ENCODE results near the gene FADS2. TPM values are rescaled to one million over a fixed set of nuclear protein-coding genes. Genes with fewer than 3 reads are reported as not detected.

FADS2 gene
- total and polyA plus RNA-seq, 7 donors, result 3.6 to 50.2 (median 21.7) TPM

GRCh38 chr11:61800331-61801281, 27.5 kb upstream of the FADS2 start:
- WGBS, 2 donors, result 73 to 91% methylated on average over 3 of the region's 3 CpGs
- Histone ChIP-seq H3K27me3 (no peaks in the 10 kb centered on the region), H3K27ac (no peak overlapping the region), H3K9me3 (no peaks in the 10 kb centered on the region), H3K4me1 (peaks cover 0 to 6% (median 5%) of the 10 kb centered on the region in 4 donors), H3K4me3 (no peak overlapping the region), H3K36me3 (peaks cover 0 to 47% (median 3%) of the 10 kb centered on the region in 4 donors)
- TF ChIP-seq POLR2A (IDR thresholded peaks at IDR 0.05) (no peak), POLR2AphosphoS5 (IDR thresholded peaks at IDR 0.05) (no peak), EP300 (IDR thresholded peaks at IDR 0.05) (no peak), CTCF (IDR thresholded peaks at IDR 0.05) (no peak)
- intact Hi-C loops (cut with DNase I), result no loop called here
- DNase-seq, result no peak

GRCh38 chr11:61802605-61803004, 25.5 kb upstream of the FADS2 start:
- Histone ChIP-seq H3K27ac (no peak overlapping the region), H3K27me3 (no peaks in the 10 kb centered on the region), H3K4me3 (no peak overlapping the region), H3K9me3 (no peaks in the 10 kb centered on the region), H3K36me3 (peaks cover 0 to 59% (median 3%) of the 10 kb centered on the region in 4 donors), H3K4me1 (peaks cover 0 to 3% (median 2%) of the 10 kb centered on the region in 4 donors)
- intact Hi-C loops (cut with DNase I), result no loop called here
- DNase-seq, result no peak
- 92 to 93% methylated on average over 6 of the region's 6 CpGs for WGBS, 2 donors
- TF ChIP-seq POLR2A (IDR thresholded peaks at IDR 0.05) (no peak), POLR2AphosphoS5 (IDR thresholded peaks at IDR 0.05) (no peak), EP300 (IDR thresholded peaks at IDR 0.05) (no peak), CTCF (IDR thresholded peaks at IDR 0.05) (no peak)

GRCh38 chr11:61803889-61804647, 24.0 kb upstream of the FADS2 start:
- intact Hi-C loops (cut with DNase I), result no loop called here
- no peak for DNase-seq
- Histone ChIP-seq H3K36me3 (peaks cover 0 to 73% (median 3%) of the 10 kb centered on the region in 4 donors), H3K4me3 (no peak overlapping the region), H3K9me3 (no peaks in the 10 kb centered on the region), H3K27ac (no peak overlapping the region), H3K27me3 (no peaks in the 10 kb centered on the region), H3K4me1 (no peaks in the 10 kb centered on the region)
- TF ChIP-seq CTCF (IDR thresholded peaks at IDR 0.05) (no peak), POLR2A (IDR thresholded peaks at IDR 0.05) (no peak), POLR2AphosphoS5 (IDR thresholded peaks at IDR 0.05) (no peak), EP300 (IDR thresholded peaks at IDR 0.05) (no peak)
- WGBS, 2 donors, result 92 to 95% methylated on average over 3 of the region's 3 CpGs

GRCh38 chr11:61805146-61805545, 23.0 kb upstream of the FADS2 start:
- Histone ChIP-seq H3K27ac (no peak overlapping the region), H3K36me3 (peaks cover 0 to 83% (median 4%) of the 10 kb centered on the region in 4 donors), H3K4me3 (no peak overlapping the region), H3K27me3 (no peaks in the 10 kb centered on the region), H3K4me1 (no peaks in the 10 kb centered on the region), H3K9me3 (no peaks in the 10 kb centered on the region)
- TF ChIP-seq POLR2A (IDR thresholded peaks at IDR 0.05) (no peak), POLR2AphosphoS5 (IDR thresholded peaks at IDR 0.05) (no peak), EP300 (IDR thresholded peaks at IDR 0.05) (no peak), CTCF (IDR thresholded peaks at IDR 0.05) (no peak)
- no peak for DNase-seq
- 89 to 95% methylated on average over 1 of the region's 1 CpG for WGBS, 2 donors
- intact Hi-C loops (cut with DNase I), result no loop called here
